ENCODE results near the gene LHX8. TPM values are rescaled to one million over a fixed set of nuclear protein-coding genes. Genes with fewer than 3 reads are reported as not detected.

Gene LHX8
- total RNA-seq, 1 experiment from 2014 or later: not detected

DNA sequence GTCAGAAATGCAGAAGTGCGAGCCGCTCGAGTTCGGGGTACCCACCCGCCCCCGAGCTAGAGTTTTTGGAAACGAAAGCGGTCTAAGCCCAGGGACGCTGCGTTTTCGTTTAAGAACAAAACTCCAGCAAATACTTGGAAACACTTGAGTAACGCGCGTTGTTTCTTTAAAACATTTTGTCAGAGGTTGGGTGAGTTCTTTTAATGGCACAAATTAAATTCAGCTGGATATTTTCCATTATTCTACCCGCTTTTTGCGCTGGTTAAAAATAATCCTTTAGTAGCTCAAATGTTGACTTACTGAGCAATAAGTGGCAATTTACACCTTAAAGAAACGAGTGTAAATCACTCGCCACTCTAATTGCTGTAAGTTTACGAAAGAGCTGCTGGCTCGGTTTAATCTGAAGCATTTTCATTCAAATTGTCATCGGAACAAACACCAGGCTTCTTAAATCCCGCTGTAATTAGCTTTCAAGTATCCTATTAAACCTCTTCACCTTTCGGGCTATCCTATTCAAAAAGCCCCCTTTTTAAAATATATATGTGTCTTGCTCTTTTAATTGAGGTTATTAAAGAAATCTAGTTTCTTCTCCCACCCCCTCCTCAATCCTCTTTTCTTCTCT is 1.5 kb downstream of the LHX8 start:
- TF ChIP-seq, protein P1, sequence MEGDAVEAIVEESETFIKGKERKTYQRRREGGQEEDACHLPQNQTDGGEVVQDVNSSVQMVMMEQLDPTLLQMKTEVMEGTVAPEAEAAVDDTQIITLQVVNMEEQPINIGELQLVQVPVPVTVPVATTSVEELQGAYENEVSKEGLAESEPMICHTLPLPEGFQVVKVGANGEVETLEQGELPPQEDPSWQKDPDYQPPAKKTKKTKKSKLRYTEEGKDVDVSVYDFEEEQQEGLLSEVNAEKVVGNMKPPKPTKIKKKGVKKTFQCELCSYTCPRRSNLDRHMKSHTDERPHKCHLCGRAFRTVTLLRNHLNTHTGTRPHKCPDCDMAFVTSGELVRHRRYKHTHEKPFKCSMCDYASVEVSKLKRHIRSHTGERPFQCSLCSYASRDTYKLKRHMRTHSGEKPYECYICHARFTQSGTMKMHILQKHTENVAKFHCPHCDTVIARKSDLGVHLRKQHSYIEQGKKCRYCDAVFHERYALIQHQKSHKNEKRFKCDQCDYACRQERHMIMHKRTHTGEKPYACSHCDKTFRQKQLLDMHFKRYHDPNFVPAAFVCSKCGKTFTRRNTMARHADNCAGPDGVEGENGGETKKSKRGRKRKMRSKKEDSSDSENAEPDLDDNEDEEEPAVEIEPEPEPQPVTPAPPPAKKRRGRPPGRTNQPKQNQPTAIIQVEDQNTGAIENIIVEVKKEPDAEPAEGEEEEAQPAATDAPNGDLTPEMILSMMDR (IDR thresholded peaks at IDR 0.05; ENCODE audit: unreplicated experiment): no peak
- CTCF ChIA-PET: no interaction called here
- intact Hi-C loops (cut with micrococcal nuclease; ENCODE audit: unreplicated experiment): no loop called here
- Mint-ChIP-seq H3K27ac (ENCODE audit: unreplicated experiment) (no peak overlapping the region), H3K4me1 (ENCODE audit: low read depth, unreplicated experiment) (no peaks in the 10 kb centered on the region), H3K9me3 (ENCODE audit: low read depth, unreplicated experiment) (peaks cover 8% of the 10 kb centered on the region), H3K27me3 (ENCODE audit: unreplicated experiment) (no peaks in the 10 kb centered on the region), H3K4me3 (ENCODE audit: low read depth, unreplicated experiment) (no peak overlapping the region), H3K36me3 (ENCODE audit: insufficient read depth, unreplicated experiment) (no peaks in the 10 kb centered on the region)
- no peak for DNase-seq
- no TSS peak for BruUV-seq (replicated peaks)

DNA sequence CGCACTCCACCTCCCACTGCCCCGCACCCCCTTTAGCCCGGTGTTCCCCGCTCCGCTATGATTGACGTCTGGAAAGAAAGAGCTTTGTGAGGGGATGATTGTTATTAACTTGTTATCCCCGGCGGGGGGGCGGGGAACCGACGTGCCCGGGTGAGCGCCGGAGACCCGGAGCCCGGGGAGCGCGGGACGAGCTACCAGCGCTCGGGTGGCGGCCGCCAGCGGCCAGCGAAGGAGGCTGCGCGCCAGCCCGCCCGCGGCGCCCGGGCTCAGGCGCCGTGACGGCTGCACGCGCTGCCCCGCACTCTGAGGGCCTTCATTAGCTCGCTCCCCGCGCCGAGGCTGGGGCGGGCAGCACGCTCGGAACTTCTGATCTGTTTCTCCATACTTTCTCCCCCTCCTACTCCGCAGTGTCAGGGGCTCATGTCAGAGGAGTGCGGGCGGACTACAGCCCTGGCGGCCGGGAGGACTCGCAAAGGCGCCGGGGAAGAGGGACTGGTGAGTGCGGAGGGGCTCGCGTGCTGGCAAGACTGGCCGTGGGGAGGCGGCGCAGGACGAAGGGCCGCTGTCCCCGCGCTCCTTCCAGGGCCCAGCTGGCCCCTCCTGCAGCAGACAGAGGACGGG is 2.1 kb downstream of the LHX8 start:
- Mint-ChIP-seq H3K4me3 (ENCODE audit: low read depth, unreplicated experiment) (no peak overlapping the region), H3K36me3 (ENCODE audit: insufficient read depth, unreplicated experiment) (no peaks in the 10 kb centered on the region), H3K9me3 (ENCODE audit: low read depth, unreplicated experiment) (peaks cover 8% of the 10 kb centered on the region), H3K27ac (ENCODE audit: unreplicated experiment) (no peak overlapping the region), H3K4me1 (ENCODE audit: low read depth, unreplicated experiment) (no peaks in the 10 kb centered on the region), H3K27me3 (ENCODE audit: unreplicated experiment) (no peaks in the 10 kb centered on the region)
- CTCF ChIA-PET: no interaction called here
- TF ChIP-seq, protein P1 (IDR thresholded peaks at IDR 0.05; ENCODE audit: unreplicated experiment): no peak
- intact Hi-C loops (cut with micrococcal nuclease; ENCODE audit: unreplicated experiment): no loop called here
- DNase-seq: no peak
- BruUV-seq (replicated peaks): no TSS peak

DNA sequence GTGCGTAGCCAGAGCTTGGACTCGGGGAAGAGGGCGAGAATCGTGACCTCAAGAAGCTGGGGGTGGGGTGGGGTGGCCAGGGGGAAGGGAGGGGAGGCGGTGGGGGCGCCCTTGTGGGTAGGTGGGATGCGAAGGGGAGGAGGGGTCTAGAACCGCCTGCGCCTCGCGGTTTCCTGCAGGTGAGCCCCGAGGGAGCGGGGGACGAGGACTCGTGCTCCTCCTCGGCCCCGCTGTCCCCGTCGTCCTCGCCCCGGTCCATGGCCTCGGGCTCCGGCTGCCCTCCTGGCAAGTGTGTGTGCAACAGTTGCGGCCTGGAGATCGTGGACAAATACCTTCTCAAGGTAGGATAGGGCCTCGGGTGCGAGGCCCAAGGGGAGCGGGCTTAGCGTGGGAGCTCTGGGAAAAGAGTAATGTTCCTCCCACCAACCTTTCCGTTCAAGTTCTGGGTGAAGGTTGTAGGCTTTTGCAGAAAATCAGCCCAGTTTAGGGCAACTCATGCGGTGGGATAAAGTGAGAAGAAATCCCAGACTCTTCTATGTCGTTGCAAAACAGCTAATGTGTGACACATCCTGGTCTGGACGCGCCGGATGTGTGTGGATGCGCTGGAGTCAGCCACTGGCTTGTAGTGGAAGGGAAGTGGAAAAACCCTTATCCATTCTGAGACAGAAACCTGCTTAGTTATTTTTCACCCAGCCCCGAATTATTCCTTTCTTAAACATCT is 2.9 kb downstream of the LHX8 start:
- no peak for DNase-seq
- TF ChIP-seq, protein P1 (IDR thresholded peaks at IDR 0.05; ENCODE audit: unreplicated experiment): no peak
- H3K4me1 Mint-ChIP-seq (ENCODE audit: low read depth, unreplicated experiment): no peaks in the 10 kb centered on the region
- CTCF ChIA-PET: no interaction called here
- H3K27me3 Mint-ChIP-seq (ENCODE audit: unreplicated experiment): no peaks in the 10 kb centered on the region
- no peaks in the 10 kb centered on the region for H3K36me3 Mint-ChIP-seq (ENCODE audit: insufficient read depth, unreplicated experiment)
- peaks cover 8% of the 10 kb centered on the region for H3K9me3 Mint-ChIP-seq (ENCODE audit: low read depth, unreplicated experiment)
- intact Hi-C loops (cut with micrococcal nuclease; ENCODE audit: unreplicated experiment): no loop called here
- no peak overlapping the region for H3K27ac Mint-ChIP-seq (ENCODE audit: unreplicated experiment)
- BruUV-seq (replicated peaks): no TSS peak
- no peak overlapping the region for H3K4me3 Mint-ChIP-seq (ENCODE audit: low read depth, unreplicated experiment)

DNA sequence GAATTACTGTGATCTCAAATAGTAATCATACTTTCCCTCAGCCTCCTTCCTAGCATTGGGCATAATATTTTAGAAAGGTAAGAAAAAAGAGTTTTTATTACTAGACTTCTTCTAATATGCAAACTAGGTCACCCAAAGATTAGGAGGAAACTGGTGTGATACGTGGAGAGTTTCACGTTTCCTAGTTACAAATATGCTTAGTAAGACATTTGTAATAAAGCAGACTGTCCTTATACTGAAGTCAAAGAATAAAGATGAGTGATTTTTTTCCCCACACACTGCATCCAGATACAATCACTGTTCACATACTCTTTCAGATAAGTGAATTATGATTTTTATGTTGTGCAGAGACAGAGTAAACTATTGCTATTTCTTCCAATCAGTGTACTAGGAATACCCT is 17.9 kb downstream of the LHX8 start:
- TF ChIP-seq, protein P1 (IDR thresholded peaks at IDR 0.05; ENCODE audit: unreplicated experiment): no peak
- intact Hi-C loops (cut with micrococcal nuclease; ENCODE audit: unreplicated experiment): no loop called here
- BruUV-seq (replicated peaks): no TSS peak
- CTCF ChIA-PET: no interaction called here
- no peak for DNase-seq
- H3K27ac Mint-ChIP-seq (ENCODE audit: unreplicated experiment): no peak overlapping the region
- no peaks in the 10 kb centered on the region for H3K27me3 Mint-ChIP-seq (ENCODE audit: unreplicated experiment)
- no peak overlapping the region for H3K4me3 Mint-ChIP-seq (ENCODE audit: low read depth, unreplicated experiment)
- no peaks in the 10 kb centered on the region for H3K4me1 Mint-ChIP-seq (ENCODE audit: low read depth, unreplicated experiment)
- H3K9me3 Mint-ChIP-seq (ENCODE audit: low read depth, unreplicated experiment): no peaks in the 10 kb centered on the region
- H3K36me3 Mint-ChIP-seq (ENCODE audit: insufficient read depth, unreplicated experiment): no peaks in the 10 kb centered on the region
